Natural killer cell (primary cell): Measurements from ENCODE around the gene EEIG1. TPM values are rescaled to one million over a fixed set of nuclear protein-coding genes. Genes with fewer than 3 reads are reported as not detected.
A peak's percentile ranks its signal among the peaks of the same experiment; 100 is the strongest.

Source experiments
- ATAC-seq, 3 donors: fragments of 150-1000 bp in 2 of 3; fragments of 200-7000 bp in 1 of 3; cut with Tn5 transposase; 1 replicate in 1 of 3; 2 replicates in 2 of 3; pipeline ENCODE4 v1.10.0; 2021; ENCODE audit warnings: mild to moderate bottlenecking in 2 of 3, moderate library complexity in 2 of 3
- DNase-seq, 2 donors: peaks; one replicate each; pipeline versions ENCODE4 v3.0.0 to v3.0.0-alpha.2; 2013 to 2021; ENCODE audit warnings: mixed read lengths in 1 of 2
- H3K27ac ChIP-seq: one replicate; pipeline ENCODE4 v1.5.1; 2013; ENCODE audit warnings: mild to moderate bottlenecking, low read length
- H3K27me3 ChIP-seq: one replicate; pipeline ENCODE4 v1.6.1; 2013; ENCODE audit warnings: low read length; ENCODE audit not compliant: control insufficient read depth, insufficient read depth
- H3K36me3 ChIP-seq: one replicate; pipeline ENCODE4 v1.6.1; 2013; ENCODE audit warnings: low read length; ENCODE audit not compliant: control insufficient read depth, insufficient read depth
- H3K4me1 ChIP-seq: one replicate; pipeline ENCODE4 v1.6.1; 2013; ENCODE audit warnings: low read length; ENCODE audit not compliant: control insufficient read depth, insufficient read depth
- H3K4me3 ChIP-seq: one replicate; pipeline ENCODE4 v1.5.1; 2013; ENCODE audit warnings: low read length
- H3K9me3 ChIP-seq: one replicate; pipeline ENCODE4 v1.6.1; 2013; ENCODE audit warnings: low read length; ENCODE audit not compliant: control insufficient read depth, insufficient read depth
- H3K27ac Mint-ChIP-seq, 2 donors: one replicate each; pipeline ENCODE4 v1.8.0; 2022; ENCODE audit warnings: mild to moderate bottlenecking in 2 of 2, mixed read lengths in 2 of 2, moderate library complexity in 1 of 2
- H3K27me3 Mint-ChIP-seq, 2 donors: one replicate each; pipeline ENCODE4 v1.8.0; 2022; ENCODE audit warnings: low read depth in 2 of 2, mixed read lengths in 2 of 2
- H3K36me3 Mint-ChIP-seq: one replicate; pipeline ENCODE4 v1.8.0; 2022; ENCODE audit warnings: mixed read lengths
- H3K4me1 Mint-ChIP-seq, 2 donors: one replicate each; pipeline ENCODE4 v1.8.0; 2022; ENCODE audit warnings: mixed read lengths in 2 of 2
- H3K4me3 Mint-ChIP-seq: one replicate; pipeline ENCODE4 v1.8.0; 2022; ENCODE audit warnings: mild to moderate bottlenecking, moderate library complexity, mixed read lengths
- H3K9me3 Mint-ChIP-seq, 2 donors: one replicate each; pipeline ENCODE4 v1.8.0; 2022; ENCODE audit warnings: mixed read lengths in 2 of 2
- WGBS: methylation state at CpG from one replicate; pipeline ENCODE4 v1.1.7; 2013; ENCODE audit warnings: missing lambda C conversion rate; ENCODE audit not compliant: insufficient coverage; 5-methylcytosine and 5-hydroxymethylcytosine counted together
- intact Hi-C: fragments of 100-400 bp; cut with micrococcal nuclease; formaldehyde crosslinking; loops from one replicate; pipeline ENCODE4 v1.14.2; 2022
- total RNA-seq, 4 donors: library from RNA; stranded (reverse); fragments of 120-200 nt in 1 of 4; gene quantifications; one replicate each; pipeline versions ENCODE4 v1.2.3 to v1.2.4, GENCODE V29; 2013 to 2022
- TF ChIP-seq, protein P1 (sequence below): fragments of 200-600 bp; IDR thresholded peaks from one replicate; pipeline ENCODE4 v1.8.0; 2022; ENCODE audit warnings: antibody characterized with exemption

EEIG1 gene
- total RNA-seq, 3 donors from 2014 or later (not counting 1 experiment from before 2014, with no cell fraction given), result 10.3 to 36.0 (median 28.2) TPM

DNA sequence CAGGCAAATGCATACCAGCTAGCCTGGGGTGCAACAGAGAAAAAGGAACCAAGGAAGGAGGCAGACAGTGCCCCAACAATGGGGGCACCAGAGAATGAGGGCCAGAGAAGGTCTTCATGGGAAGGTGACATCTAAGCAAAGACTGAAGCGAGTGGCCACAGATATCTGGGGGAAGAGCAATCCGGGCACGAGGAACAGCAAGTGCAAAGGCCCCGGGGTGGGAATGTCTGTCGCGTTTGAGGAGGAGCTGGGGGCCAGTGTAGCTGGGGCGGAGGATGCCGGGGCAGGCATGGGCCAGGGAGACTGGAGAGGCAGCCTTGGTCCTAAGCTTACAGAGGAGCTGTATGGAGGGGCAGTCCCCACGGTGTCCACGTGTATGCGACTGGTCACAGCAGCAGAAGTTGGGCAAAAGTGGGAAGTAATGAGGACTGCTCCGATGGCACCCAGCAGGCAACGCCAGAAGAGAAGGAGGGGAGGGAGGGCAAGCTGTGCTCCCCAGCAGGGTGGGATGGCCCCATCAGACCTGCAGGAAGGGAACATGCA, 19.1 kb downstream of the EEIG1 start:
- no peaks in the 10 kb centered on the region for H3K27me3 ChIP-seq
- no peaks in the 10 kb centered on the region for H3K27me3 Mint-ChIP-seq
- 95% methylated on average over 13 of the region's 13 CpGs for WGBS
- peaks cover 45% of the 10 kb centered on the region for H3K4me1 ChIP-seq
- TF ChIP-seq, protein P1, sequence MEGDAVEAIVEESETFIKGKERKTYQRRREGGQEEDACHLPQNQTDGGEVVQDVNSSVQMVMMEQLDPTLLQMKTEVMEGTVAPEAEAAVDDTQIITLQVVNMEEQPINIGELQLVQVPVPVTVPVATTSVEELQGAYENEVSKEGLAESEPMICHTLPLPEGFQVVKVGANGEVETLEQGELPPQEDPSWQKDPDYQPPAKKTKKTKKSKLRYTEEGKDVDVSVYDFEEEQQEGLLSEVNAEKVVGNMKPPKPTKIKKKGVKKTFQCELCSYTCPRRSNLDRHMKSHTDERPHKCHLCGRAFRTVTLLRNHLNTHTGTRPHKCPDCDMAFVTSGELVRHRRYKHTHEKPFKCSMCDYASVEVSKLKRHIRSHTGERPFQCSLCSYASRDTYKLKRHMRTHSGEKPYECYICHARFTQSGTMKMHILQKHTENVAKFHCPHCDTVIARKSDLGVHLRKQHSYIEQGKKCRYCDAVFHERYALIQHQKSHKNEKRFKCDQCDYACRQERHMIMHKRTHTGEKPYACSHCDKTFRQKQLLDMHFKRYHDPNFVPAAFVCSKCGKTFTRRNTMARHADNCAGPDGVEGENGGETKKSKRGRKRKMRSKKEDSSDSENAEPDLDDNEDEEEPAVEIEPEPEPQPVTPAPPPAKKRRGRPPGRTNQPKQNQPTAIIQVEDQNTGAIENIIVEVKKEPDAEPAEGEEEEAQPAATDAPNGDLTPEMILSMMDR, result no peak
- no peaks in the 10 kb centered on the region for H3K36me3 Mint-ChIP-seq
- no peak overlapping the region for H3K4me3 Mint-ChIP-seq
- no peaks in the 10 kb centered on the region for H3K36me3 ChIP-seq
- H3K9me3 Mint-ChIP-seq, result no peaks in the 10 kb centered on the region
- intact Hi-C loops, result no loop called here
- H3K9me3 ChIP-seq, result no peaks in the 10 kb centered on the region
- ATAC-seq (no peak), DNase-seq (no peak)
- H3K4me3 ChIP-seq, result no peak overlapping the region
- H3K27ac Mint-ChIP-seq, result no peak overlapping the region
- H3K27ac ChIP-seq, result no peak overlapping the region
- peaks cover 6 to 10% of the 10 kb centered on the region in 2 donors for H3K4me1 Mint-ChIP-seq

DNA sequence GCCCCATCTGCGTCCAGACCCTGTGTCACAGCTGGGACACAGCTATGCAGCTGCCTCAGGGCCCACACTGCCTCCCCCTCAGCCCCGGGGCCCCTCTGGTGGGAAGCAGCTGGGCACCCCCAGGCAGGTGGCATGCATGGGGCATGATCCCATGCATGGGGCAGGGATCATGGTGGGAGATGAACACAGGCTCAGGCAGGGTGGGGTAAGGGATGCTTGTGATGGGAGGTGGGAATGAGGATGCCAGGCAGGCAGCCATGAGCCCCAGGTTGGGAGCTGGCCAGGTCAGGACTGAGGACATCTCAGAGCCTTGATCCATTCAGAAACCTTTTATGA, 19.7 kb downstream of the EEIG1 start:
- no peak overlapping the region for H3K27ac ChIP-seq
- H3K9me3 ChIP-seq, result no peaks in the 10 kb centered on the region
- 96% methylated on average over 2 of the region's 2 CpGs for WGBS
- H3K4me1 ChIP-seq, result peaks cover 39% of the 10 kb centered on the region
- H3K9me3 Mint-ChIP-seq, result no peaks in the 10 kb centered on the region
- H3K27ac Mint-ChIP-seq, result no peak overlapping the region
- peaks cover 6 to 10% of the 10 kb centered on the region in 2 donors for H3K4me1 Mint-ChIP-seq
- no peak overlapping the region for H3K4me3 ChIP-seq
- DNase-seq (no peak), ATAC-seq (peak in 1 of 3 donors; percentile 15)
- no peaks in the 10 kb centered on the region for H3K27me3 Mint-ChIP-seq
- no peaks in the 10 kb centered on the region for H3K36me3 Mint-ChIP-seq
- intact Hi-C loops, result no loop called here
- no peaks in the 10 kb centered on the region for H3K36me3 ChIP-seq
- no peak overlapping the region for H3K4me3 Mint-ChIP-seq
- no peaks in the 10 kb centered on the region for H3K27me3 ChIP-seq
- TF ChIP-seq, protein P1, result no peak

DNA sequence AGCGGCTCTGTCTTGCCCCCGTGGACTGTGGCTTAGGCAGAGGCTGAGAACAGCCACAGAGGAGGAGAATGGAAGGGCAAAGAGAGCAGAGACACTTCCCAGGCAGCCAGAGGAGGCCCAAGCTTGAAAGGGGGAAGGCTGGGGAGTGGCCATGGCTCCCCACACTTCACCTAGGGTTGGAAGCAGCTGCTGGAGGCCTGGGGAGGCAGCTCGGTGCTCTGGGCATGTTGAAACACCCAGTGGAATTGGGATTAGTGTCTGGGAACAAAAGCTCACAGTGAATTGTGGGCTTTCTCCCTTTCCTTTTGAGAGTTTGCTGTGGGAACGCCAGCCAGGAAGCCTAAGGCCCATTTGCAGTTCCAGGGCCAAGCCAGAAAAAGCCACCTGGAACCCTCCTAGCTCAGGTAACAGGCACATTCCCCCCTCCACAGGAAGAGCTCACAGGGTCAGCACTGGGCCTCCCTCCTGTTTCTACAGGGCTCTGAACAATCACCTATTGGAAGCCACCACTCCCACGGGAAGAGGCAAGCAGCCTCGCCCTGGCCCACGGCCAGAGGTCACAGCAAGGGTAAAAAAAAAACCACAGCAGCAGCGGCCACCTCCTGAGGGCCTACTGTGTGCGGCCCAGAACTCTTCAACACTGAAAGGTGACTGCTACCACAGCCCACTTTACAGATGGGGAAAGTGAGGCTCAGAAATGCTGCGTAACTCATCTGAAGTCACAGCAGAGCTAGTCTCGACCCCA, 20.2 kb downstream of the EEIG1 start:
- Mint-ChIP-seq H3K9me3 (no peaks in the 10 kb centered on the region), H3K4me1 (peaks cover 6 to 12% of the 10 kb centered on the region in 2 donors), H3K4me3 (no peak overlapping the region), H3K27me3 (no peaks in the 10 kb centered on the region), H3K36me3 (no peaks in the 10 kb centered on the region), H3K27ac (peak overlapping the region in 1 of 2 donors; percentile 6)
- TF ChIP-seq, protein P1, result no peak
- no peak overlapping the region for H3K27ac ChIP-seq
- intact Hi-C loops, result no loop called here
- no peak overlapping the region for H3K4me3 ChIP-seq
- ATAC-seq (no peak), DNase-seq (no peak)
- 81% methylated on average over 11 of the region's 11 CpGs for WGBS
- H3K36me3 ChIP-seq, result no peaks in the 10 kb centered on the region
- H3K27me3 ChIP-seq, result no peaks in the 10 kb centered on the region
- no peaks in the 10 kb centered on the region for H3K9me3 ChIP-seq
- peaks cover 41% of the 10 kb centered on the region for H3K4me1 ChIP-seq
